GM19372 (cell line): ENCODE measurements around the gene CREBBP.
"Not testable (repeated sequence)": the region's sequence is repeated elsewhere in the genome, so short reads cannot be mapped to it uniquely, and the experiment has no call there.

Experiments used
- ATAC-seq: cut with Tn5 transposase; IDR thresholded peaks from one replicate; pipeline ENCODE4 v1.9.1; 2021; ENCODE audit warnings: mild to moderate bottlenecking, low read depth, moderate library complexity; ENCODE audit not compliant: unreplicated experiment

CREBBP gene

GRCh38 chr16:3880623-3881498 is at the start of gene CREBBP:
Gene CREBBP, minus strand, starts transcription at chr16:3880713. Its CDS starts 797 bp downstream, at chr16:3879916.
- peak; percentile 70 for ATAC-seq

DNA sequence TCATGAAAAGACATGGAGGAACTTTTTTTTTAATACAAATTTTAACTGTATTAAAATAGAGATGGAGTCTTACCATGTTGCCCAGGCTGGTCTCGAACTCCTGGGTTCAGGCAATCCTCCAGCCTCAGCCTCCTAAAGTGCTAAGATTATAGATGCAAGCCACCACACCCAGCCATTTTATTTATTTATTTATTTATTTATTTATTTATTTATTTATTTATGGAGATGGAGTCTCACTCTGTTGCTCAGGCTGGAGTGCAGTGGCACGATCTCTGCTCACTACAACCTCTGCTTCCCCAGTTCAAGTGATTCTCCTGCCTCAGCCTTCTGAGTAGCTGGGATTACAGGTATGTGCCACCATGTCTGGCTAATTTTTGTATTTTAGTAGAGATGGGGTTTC is 46.6 kb upstream of the CREBBP start:
- not testable (repeated sequence) for ATAC-seq

GRCh38 chr16:3924763-3925162 is 44.2 kb upstream of the CREBBP start:
- ATAC-seq: no peak

GRCh38 chr16:3922241-3922640 is 41.7 kb upstream of the CREBBP start:
- no peak for ATAC-seq

GRCh38 chr16:3920206-3920605 is 39.7 kb upstream of the CREBBP start:
- no peak for ATAC-seq

GRCh38 chr16:3919413-3919812 is 38.9 kb upstream of the CREBBP start:
- no peak for ATAC-seq

- ATAC-seq: no peak
Measured at GRCh38 chr16:3915426-3916260, 35.1 kb upstream of the CREBBP start.

DNA sequence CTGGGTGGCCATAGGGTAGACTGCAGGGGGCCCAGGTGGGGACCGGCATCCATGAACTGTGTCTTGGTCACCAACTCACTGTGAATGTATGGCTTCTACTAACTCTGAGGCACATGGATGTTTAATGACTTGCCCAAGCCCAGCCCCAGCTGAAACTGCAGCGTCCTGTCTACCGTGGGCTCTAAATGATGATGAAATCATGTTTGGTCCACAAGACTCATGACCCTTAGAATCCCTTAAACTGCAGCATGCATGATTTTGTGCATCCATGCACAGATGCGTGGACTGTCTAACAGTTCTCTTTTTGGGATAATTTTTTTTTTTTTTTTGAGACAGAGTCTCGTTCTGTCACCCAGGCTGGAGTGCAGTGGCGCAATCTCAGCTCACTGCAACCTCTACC is 32.4 kb upstream of the CREBBP start:
- no peak for ATAC-seq

DNA sequence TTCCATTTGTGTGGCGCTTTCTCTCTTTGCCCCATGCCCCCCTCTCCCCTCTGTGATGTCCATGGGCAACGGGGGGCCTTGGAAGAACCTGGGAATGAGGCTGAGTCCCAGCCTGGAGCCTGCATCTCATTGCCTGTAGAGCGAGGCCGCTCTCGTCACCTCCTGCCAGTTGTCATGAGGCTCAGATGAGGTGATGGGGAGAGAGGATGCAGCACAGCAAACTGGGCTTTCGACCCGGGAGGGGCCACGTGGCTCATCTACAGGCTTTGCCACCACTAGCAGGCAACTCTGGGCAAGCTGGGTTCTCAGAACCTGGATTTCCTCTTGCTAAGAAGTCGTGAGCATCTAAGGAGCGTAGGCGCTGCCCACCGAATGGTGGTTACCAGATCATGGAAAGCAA is 31.9 kb upstream of the CREBBP start:
- no peak for ATAC-seq

GRCh38 chr16:3911741-3912140 is 31.2 kb upstream of the CREBBP start:
- not testable (repeated sequence) for ATAC-seq

- no peak for ATAC-seq
Measured at GRCh38 chr16:3909791-3910583, 29.5 kb upstream of the CREBBP start.

DNA sequence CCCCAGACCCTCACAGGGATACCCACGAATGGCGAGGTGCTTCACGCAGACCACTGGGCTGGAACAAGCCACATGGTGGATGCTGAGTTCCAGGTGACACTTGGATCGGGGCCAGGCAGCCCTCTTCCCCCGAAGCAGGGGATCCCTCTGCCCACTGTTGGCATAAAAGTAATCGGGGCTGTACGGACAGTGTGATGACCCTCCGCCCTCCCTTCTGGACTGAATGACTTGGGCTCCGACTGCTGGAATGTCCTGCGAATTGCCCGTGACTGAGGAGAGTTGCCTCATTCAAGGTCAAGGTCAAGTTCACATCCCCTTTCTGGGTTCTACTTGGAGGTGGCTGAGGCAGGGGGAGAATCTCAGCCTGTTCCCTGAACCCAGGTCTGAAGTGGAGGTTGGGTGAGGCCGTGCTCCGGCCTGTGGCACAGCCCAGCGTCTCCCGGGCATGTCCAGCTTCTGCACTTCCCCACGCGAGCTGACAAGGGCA is 28.5 kb upstream of the CREBBP start:
- ATAC-seq: no peak

GRCh38 chr16:3907586-3907985 is 27.1 kb upstream of the CREBBP start:
- ATAC-seq: no peak

DNA sequence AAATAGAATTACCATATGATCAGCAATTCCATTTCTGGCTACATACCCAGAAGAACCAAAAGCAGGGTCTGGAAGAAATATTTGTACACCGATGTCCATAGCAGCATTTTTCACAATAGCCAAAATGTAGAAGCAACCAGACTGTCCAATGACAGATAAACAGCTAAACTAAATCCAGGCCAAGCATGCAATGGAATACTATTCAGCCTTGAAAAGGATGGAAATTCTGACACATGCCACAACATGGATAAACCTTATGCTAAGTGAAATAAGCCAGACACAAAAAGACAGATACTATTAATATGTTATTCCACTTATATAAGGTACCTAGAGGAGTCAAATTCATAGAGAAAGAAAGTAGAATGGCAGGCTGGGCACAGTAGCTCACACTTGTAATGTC is 25.9 kb upstream of the CREBBP start:
- ATAC-seq: no peak

DNA sequence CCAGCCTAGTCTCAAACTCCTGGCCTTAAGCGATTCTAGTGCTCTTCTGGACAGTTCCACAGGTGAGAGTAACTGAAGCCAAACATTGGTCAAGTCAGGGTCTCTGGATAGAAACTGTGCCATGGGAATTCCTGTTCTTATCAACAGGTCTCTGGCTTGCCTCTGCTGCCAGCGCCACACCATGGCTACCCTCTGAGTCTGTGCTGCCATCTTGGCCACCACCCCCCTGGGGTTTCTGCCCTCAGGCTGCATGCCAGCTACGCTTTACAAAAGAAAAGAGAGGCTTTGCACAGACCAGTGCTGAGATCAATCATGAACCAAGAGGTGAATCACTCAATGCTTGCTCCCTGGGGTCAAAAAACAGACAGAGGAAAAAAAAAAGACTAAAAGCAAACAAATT is 24.4 kb upstream of the CREBBP start:
- ATAC-seq: no peak

DNA sequence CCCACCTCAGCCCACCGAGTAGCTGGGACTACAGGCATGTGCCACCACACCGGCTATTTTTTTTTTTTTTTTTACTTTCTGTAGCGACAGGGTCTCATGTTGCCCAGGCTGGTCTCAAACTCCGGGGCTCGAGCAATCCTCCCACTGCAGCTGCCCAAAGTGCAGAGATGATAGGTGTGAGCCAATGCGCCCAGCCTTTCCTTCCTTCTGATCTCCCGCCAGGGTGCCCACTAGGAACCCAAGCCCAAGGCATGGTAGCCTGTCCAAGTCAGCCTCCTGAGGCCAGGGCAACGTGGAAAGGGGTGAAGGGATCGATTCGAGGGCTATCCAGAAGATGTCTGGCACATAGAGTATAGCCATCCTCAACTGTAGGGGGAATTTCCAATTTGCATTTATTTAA is 9.6 kb upstream of the CREBBP start:
- no peak for ATAC-seq

- ATAC-seq: no peak
Measured at GRCh38 chr16:3889059-3889458, 8.5 kb upstream of the CREBBP start.

DNA sequence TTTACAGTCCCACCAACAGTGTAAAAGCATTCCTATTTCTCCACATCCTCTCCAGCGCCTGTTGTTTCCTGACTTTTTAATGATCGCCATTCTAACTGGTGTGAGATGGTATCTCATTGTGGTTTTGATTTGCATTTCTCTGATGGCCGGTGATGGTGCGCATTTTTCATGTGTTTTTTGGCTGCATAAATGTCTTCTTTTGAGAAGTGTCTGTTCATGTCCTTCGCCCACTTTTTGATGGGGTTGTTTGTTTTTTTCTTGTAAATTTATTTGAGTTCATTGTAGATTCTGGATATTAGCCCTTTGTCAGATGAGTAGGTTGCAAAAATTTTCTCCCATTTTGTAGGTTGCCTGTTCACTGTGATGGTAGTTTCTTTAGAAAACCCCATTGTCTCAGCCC is 5.5 kb upstream of the CREBBP start:
- ATAC-seq: not testable (repeated sequence)

DNA sequence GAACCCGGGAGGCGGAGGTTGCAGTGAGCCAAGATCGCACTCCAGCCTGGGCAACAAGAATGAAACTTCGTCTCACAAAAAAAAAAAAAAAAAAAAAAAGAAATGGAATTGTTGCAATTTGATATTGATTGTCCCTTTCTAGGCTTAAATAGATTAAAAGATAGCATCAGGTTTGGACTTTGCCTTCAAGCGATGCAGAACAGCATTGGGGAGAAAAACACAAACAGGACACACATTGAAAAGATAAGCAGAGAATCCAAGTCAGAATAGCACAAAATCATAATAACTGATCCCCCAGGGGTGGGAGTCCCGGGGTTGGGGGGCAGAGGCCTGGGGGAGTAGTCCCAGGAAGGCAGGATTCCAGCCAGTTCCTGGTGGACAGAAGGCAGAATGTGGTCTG is 3.9 kb upstream of the CREBBP start:
- ATAC-seq: no peak

DNA sequence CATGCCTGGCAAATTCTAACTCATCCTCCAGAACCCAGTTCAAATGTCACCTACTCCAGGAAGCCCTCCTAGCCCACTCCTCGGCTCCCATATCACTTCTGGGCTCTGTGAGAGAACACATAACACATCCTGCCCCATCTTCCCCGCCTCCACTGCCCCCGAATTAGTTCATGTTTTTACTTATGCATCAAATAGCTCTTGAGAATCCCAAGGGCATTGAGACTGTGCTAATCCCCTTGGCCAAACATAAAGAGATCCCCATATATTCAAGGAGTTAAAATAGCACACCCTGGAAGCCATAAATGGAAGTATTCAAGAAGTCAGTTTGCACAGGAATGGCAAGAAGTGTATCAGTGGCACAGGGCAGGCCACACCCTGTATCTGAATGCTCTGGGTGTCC is 2.0 kb upstream of the CREBBP start:
- no peak for ATAC-seq
